ENCODE results near the gene WNT3.

WNT3 gene

DNA sequence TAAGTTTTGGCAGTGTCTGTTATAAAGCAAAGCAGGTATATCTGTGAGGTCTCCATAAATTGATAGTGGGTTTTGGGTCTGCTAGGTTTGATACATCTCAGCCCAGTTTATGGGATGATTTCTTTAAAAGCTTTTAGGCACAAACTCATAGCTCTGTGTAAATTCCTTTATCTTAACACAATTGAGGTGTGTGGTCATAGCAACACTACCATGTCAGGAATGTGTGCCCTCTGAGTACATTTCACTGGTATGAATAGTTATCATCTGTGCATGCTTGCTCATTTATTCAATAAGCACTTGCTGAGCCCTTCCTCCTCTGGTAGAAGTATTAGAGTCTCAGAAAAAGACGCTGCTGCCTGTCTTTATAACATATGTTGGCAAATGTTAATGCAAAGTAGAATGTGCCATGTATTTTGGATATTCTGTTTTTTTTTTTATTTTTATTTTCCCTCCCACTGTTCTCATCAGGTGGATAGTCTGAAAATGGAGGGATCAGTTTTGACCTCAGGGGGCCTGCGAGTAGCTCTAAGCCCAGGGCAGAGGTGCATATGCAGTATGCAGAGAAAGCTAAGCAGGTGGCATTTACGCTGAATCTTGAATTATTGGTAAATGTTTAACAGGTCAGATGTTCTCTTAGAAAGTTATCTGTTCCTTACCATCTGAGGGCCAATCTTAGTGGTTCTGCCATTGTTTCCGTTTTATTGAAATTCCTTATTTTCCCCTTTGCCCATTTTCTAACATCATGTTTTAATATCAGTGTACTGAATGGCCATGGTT, 90.7 kb downstream of the WNT3 start:
- no peak for DNase-seq

GRCh38 chr17:46726206-46726605, 92.3 kb downstream of the WNT3 start:
- no peak for DNase-seq

GRCh38 chr17:46722662-46723285, 95.7 kb downstream of the WNT3 start:
- DNase-seq: no peak

DNA sequence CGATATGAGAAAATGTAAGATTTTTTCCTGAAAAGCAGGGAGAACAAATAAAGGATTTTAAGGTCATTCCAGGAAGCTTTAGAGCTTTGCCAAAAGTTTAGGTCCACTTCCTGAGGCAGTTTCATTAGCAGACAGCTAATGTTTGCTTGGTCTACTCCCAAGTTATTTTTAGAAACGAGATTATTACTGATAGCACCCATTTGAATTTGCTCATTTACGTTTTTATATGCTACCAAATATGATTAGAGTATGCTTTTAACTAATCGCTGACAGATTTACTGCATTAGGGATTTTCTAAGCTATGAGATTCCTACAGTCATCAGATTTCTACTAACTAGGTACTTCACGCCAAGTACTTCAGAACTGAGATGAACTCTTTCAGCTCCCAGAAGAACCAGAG, 98.1 kb downstream of the WNT3 start:
- DNase-seq: no peak

DNA sequence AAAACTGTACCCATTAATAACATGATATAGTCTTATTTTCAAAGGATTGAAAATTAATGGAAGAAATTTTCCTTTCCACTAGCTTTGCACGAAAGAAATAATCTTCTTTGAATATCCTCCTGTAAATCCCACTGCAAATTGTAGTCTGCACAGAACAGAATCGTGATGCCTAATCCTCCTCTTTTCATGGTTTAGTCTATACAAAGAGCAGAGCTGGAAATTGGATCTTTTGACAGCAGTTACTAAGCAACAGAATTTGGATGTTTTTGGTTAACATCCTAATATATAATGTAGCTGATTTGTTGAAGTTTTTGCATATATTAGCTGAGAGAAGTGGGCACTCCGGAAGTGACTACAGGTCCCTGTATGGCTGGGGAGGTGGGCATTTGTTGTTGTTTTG, 98.6 kb downstream of the WNT3 start:
- no peak for DNase-seq

DNA sequence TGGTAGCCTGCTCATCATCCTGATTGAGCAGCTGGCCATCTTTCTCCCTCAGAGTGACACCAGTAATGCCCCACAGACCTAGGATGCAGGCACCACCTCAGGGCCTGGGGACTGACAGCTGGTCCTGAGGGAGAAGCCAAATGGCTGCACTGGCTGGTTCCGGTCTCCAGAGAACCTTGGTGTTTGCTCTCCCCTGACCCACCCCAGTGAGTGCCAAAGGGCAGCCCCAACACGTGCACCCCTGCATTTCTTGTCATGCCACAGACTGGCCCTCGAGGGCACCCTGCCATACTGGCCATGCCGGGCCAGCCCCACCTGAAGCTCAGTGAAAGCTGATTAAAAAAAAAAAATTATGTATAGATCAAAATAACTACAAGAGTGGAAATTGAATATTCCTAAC, 100.5 kb downstream of the WNT3 start:
- no peak for DNase-seq

All from NCI-H1092 (cell line).